Thyroid gland (tissue), 4 donors: ENCODE measurements around the gene ARNT2. TPM values are rescaled to one million over a fixed set of nuclear protein-coding genes. Genes with fewer than 3 reads are reported as not detected.

ENCODE experiments used
- DNase-seq, 2 donors: peaks; one replicate each; pipeline ENCODE4 v3.0.0-alpha.2; 2019
- H3K27ac ChIP-seq, 3 donors: fragments of 200-600 bp; sonication (generic); 1 replicate in 2 of 3; 2 replicates in 1 of 3; pipeline ENCODE4 v1.5.1; 2016 to 2019; ENCODE audit warnings: mild to moderate bottlenecking in 1 of 3, moderate library complexity in 1 of 3
- H3K27me3 ChIP-seq: fragments of 200-600 bp; sonication (generic); one replicate; pipeline ENCODE4 v1.5.1; 2019
- H3K36me3 ChIP-seq, 2 donors: fragments of 200-600 bp; sonication (generic); one replicate each; pipeline ENCODE4 v1.5.1; 2016 to 2019
- H3K4me1 ChIP-seq, 2 donors: fragments of 200-600 bp; sonication (generic); one replicate each; pipeline ENCODE4 v1.5.1; 2017 to 2019
- H3K4me3 ChIP-seq, 3 donors: fragments of 200-600 bp; sonication (generic); replicated peaks in 1 of 3; 1 replicate in 2 of 3; 2 replicates in 1 of 3; pipeline ENCODE4 v1.5.1; 2016; ENCODE audit warnings: mild to moderate bottlenecking in 1 of 3
- H3K9me3 ChIP-seq: fragments of 200-600 bp; sonication (generic); one replicate; pipeline ENCODE4 v1.5.1; 2017
- POLR2A ChIP-seq, 2 donors: fragments of 450-650 bp; IDR thresholded peaks; one replicate each; pipeline ENCODE4 v1.6.1; 2017; ENCODE audit warnings: antibody characterized with exemption in 2 of 2, mild to moderate bottlenecking in 2 of 2, moderate library complexity in 1 of 2
- WGBS, 2 donors: methylation state at CpG; one replicate each; pipeline ENCODE4 v1.1.5; 2017; 5-methylcytosine and 5-hydroxymethylcytosine counted together
- intact Hi-C: fragments of 100-400 bp; cut with DNase I; formaldehyde crosslinking; loops from one replicate; pipeline ENCODE4 v1.15.1; 2023
- total RNA-seq, 4 donors: library from RNA; depleted of rRNA; stranded (reverse); fragments of >200 nt; gene quantifications; one replicate each; pipeline ENCODE4 v1.2.3, GENCODE V29; 2016
- TF ChIP-seq, protein P1 (sequence below), 6 experiments: fragments of 200-600 bp in 3 of 6; fragments of 450-650 bp in 3 of 6; sonication (generic) in 3 of 6; IDR thresholded peaks; one replicate each; pipeline ENCODE4 v1.5.1; 2016 to 2019; ENCODE audit warnings: antibody characterized with exemption in 6 of 6, mild to moderate bottlenecking in 2 of 6, inconsistent platforms in 1 of 6, moderate library complexity in 1 of 6

The ARNT2 gene
- total RNA-seq, 4 donors from 2014 or later = 9.4 to 19.1 (median 13.8) TPM

DNA sequence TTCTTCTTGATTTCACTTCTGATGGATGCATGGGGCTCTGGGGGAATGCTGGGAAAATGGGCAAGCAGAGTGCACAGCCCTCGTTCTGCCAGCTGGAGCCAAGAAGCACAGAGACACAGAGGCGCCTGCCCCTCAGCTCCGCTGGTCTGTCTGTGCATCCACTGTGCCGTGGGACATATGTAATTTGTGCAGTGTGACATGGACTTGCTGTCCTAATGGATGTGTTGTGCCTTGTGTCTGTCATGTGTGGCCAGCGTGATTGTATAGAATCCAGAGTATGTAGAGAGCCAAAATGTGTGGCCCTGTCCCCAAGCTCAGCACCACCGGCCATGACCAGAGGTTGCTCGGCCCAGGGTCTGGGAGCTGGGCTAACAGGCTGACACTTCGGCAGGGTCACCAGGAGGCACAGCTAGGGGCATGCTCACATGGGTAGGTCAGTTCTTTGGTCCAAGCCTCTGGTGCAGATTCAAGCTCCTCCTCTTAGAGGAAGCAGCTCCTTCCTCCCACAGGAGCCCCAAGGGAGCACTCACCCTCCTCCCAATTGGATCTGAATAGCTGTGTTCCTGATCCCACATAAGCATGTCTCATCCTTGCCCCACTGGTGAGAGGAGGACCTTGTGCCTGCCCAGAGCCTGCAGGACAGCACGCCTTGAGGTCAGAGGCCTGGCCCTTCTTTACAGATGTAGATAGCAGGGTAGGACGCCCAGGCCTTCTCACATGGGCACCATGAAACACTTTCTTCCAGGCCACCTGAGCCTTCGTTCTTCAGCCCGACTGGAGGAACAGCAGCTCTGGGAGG lies 190.1 kb downstream of the ARNT2 start:
- intact Hi-C loops = no loop called here
- no peak overlapping the region for H3K4me3 ChIP-seq
- no peaks in the 10 kb centered on the region for H3K36me3 ChIP-seq
- DNase-seq = no peak
- TF ChIP-seq POLR2A (IDR thresholded peaks at IDR 0.05) = no peak
- TF ChIP-seq, protein P1, sequence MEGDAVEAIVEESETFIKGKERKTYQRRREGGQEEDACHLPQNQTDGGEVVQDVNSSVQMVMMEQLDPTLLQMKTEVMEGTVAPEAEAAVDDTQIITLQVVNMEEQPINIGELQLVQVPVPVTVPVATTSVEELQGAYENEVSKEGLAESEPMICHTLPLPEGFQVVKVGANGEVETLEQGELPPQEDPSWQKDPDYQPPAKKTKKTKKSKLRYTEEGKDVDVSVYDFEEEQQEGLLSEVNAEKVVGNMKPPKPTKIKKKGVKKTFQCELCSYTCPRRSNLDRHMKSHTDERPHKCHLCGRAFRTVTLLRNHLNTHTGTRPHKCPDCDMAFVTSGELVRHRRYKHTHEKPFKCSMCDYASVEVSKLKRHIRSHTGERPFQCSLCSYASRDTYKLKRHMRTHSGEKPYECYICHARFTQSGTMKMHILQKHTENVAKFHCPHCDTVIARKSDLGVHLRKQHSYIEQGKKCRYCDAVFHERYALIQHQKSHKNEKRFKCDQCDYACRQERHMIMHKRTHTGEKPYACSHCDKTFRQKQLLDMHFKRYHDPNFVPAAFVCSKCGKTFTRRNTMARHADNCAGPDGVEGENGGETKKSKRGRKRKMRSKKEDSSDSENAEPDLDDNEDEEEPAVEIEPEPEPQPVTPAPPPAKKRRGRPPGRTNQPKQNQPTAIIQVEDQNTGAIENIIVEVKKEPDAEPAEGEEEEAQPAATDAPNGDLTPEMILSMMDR (IDR thresholded peaks at IDR 0.05) = no peak
- no peaks in the 10 kb centered on the region for H3K27me3 ChIP-seq
- H3K4me1 ChIP-seq = peaks cover 10 to 19% of the 10 kb centered on the region in 2 donors
- no peak overlapping the region for H3K27ac ChIP-seq
- WGBS, 2 donors = 77 to 98% methylated on average over 8 to 11 of the region's 12 CpGs
- no peaks in the 10 kb centered on the region for H3K9me3 ChIP-seq

DNA sequence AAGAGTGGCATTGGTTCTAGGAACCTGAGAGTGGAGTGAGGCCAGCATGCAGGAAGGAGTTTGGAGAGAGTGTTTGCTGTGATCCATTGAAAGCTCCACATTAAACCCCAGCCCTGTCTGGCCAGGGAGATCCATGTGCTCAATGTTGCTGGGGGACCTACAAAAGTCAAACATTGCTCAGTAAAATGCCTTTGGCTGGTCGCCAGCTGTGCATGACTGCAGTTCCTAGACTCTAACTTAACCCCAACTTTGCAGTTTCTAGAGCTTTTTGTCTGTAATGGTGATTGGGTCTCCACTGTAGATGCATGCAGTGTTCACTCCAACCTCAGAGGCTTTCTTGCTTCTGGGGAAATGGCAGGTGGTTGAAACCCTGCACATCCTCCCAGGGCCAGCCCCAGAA lies 191.2 kb downstream of the ARNT2 start:
- Histone ChIP-seq H3K27me3 (no peaks in the 10 kb centered on the region), H3K9me3 (no peaks in the 10 kb centered on the region), H3K27ac (no peak overlapping the region), H3K4me1 (peaks cover 10 to 19% of the 10 kb centered on the region in 2 donors), H3K36me3 (no peaks in the 10 kb centered on the region), H3K4me3 (no peak overlapping the region)
- TF ChIP-seq, protein P1 (IDR thresholded peaks at IDR 0.05) = no peak
- no peak for TF ChIP-seq POLR2A (IDR thresholded peaks at IDR 0.05)
- intact Hi-C loops = no loop called here
- 25 to 54% methylated on average over 1 of the region's 1 CpG for WGBS, 2 donors
- DNase-seq = peak in 1 of 2 donors; percentile 23

DNA sequence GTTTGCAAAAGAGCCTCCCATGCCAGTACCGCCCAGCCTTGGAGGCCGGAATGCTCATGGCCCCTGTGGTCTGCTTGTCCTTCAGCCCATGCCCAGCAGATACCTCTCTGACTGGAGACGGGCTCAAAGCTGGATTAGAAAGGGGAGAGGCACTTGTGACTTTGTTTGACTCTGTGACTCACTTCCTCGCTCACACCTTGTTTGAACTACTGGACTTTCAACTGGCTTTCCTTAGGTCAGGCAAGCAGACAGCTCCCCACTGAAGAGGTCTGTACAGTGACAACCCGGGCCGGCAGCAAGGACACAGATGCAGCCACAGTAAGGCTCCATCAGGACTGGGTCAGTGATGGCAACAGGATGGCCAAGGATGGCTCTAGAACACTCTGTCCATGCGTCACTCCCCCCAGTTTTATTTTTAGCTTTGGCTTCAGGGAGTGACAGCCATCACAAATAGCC lies 192.4 kb downstream of the ARNT2 start:
- no peak for DNase-seq
- H3K4me3 ChIP-seq = no peak overlapping the region
- H3K27ac ChIP-seq = peak overlapping the region in 1 of 3 donors; percentile 27
- peaks cover 10 to 19% of the 10 kb centered on the region in 2 donors for H3K4me1 ChIP-seq
- H3K36me3 ChIP-seq = no peaks in the 10 kb centered on the region
- WGBS, 2 donors = 82 to 86% methylated on average over 6 to 7 of the region's 7 CpGs
- intact Hi-C loops = no loop called here
- no peaks in the 10 kb centered on the region for H3K27me3 ChIP-seq
- H3K9me3 ChIP-seq = no peaks in the 10 kb centered on the region
- no peak for TF ChIP-seq POLR2A (IDR thresholded peaks at IDR 0.05)
- TF ChIP-seq, protein P1 (IDR thresholded peaks at IDR 0.05) = no peak

DNA sequence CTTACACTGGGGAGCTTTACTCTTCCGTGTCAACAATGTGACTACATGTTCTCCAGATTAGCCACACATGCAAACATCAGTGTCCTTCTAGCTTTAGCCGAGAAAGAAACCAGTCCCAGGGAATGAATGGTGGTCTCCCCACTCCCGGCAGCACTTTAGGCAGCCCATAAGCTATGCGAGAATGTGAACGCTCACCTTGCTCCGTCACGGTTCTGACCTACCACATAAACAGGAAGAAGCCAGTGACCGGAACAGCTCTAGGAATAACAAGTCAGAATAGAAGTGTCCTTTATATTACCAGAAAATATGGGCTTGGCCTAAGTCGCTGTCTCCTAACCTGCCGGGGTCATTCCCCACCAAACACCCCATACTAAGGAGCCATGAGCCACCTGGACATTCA lies 192.9 kb downstream of the ARNT2 start:
- no peaks in the 10 kb centered on the region for H3K36me3 ChIP-seq
- H3K27ac ChIP-seq = peak overlapping the region in 1 of 3 donors; percentile 27
- no peak overlapping the region for H3K4me3 ChIP-seq
- no peaks in the 10 kb centered on the region for H3K27me3 ChIP-seq
- H3K9me3 ChIP-seq = no peaks in the 10 kb centered on the region
- TF ChIP-seq, protein P1 (IDR thresholded peaks at IDR 0.05) = no peak
- TF ChIP-seq POLR2A (IDR thresholded peaks at IDR 0.05) = peak in 1 of 2 donors; percentile 4
- H3K4me1 ChIP-seq = peaks cover 10 to 19% of the 10 kb centered on the region in 2 donors
- intact Hi-C loops = no loop called here
- peak; percentile 26 to 51 for DNase-seq
- WGBS, 2 donors = 25 to 58% methylated on average over 10 of the region's 10 CpGs

DNA sequence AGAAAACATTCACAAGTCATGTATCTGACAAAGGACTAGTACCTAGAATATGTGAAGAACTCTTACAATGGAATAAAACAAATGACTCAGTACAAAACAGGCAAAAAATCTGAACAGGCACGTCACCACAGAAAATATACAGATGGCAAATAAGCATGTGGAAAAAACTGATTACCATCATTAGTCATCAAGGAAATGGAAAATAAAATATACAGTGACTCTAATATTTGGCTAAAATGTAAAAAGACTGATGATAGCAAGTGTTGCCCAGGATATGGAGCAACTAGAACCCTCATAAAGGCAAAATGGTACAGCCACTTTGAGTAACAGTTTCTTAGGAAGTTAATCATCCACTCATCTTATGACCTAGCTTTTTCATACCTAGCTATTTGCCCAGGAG lies 195.2 kb downstream of the ARNT2 start:
- H3K27ac ChIP-seq = no peak overlapping the region
- no peak overlapping the region for H3K4me3 ChIP-seq
- 63 to 66% methylated on average over 1 of the region's 1 CpG for WGBS, 2 donors
- no peaks in the 10 kb centered on the region for H3K36me3 ChIP-seq
- intact Hi-C loops = no loop called here
- peaks cover 10 to 20% of the 10 kb centered on the region in 2 donors for H3K4me1 ChIP-seq
- H3K9me3 ChIP-seq = no peaks in the 10 kb centered on the region
- no peaks in the 10 kb centered on the region for H3K27me3 ChIP-seq
- TF ChIP-seq, protein P1 (IDR thresholded peaks at IDR 0.05) = no peak
- no peak for TF ChIP-seq POLR2A (IDR thresholded peaks at IDR 0.05)
- no peak for DNase-seq
